T follicular helper cell (primary cell): ENCODE data around the gene ARMH3.

ENCODE experiments used
- DNase-seq: peaks from one replicate; pipeline ENCODE4 v3.0.0-alpha.2; 2020; ENCODE audit warnings: low read depth

ARMH3 gene

DNA sequence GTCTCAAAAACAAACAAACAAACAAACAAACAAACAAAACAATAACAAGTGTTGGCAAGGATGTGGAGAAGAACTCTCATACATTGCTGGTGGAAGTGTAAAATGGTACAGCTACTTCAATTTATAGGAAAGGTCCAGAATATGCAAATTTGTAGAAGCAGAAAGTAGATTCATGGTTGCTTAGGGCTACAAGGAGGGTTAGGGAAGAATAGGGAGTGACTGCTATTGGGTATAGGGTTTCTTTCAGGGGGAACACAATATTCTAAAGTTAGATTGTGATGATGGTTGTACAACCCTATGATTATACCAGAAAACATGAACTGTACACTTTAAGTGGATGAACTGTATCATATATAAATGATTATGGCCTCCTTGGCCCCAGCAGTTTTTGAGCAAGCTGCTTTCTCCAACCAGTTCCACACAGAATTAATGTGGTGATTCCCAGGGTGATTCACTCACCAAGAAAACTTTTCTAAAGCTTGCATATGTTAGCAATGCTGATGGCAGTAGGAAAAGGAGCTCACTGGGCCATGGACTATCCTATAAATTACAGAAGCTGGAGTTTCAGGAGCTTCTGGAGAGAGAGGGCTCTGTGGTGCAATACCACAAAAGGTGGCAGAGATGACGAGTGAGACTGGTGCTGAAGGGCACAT is 159.6 kb downstream of the ARMH3 start:
- no peak for DNase-seq

DNA sequence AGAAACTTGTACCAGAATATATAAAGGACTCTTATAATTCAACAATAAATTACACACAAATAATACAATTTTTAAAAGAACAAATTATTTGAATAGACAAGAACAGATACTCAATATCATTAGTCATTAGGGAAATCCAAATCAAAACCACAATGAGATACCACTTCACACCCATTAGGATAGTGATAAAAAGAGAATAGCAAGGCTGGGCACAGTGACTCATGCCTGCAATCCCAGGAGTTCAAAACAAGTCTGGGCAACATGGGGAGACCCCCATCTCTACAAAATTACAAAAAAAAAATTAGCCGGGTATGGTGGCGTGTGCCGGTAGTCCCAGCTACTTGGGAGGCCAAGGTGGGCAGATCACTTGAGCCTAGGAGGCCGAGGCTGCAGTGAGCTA is 160.2 kb downstream of the ARMH3 start:
- no peak for DNase-seq

- DNase-seq: no peak
Measured at GRCh38 chr10:101894742-101895141, 161.2 kb downstream of the ARMH3 start.

DNA sequence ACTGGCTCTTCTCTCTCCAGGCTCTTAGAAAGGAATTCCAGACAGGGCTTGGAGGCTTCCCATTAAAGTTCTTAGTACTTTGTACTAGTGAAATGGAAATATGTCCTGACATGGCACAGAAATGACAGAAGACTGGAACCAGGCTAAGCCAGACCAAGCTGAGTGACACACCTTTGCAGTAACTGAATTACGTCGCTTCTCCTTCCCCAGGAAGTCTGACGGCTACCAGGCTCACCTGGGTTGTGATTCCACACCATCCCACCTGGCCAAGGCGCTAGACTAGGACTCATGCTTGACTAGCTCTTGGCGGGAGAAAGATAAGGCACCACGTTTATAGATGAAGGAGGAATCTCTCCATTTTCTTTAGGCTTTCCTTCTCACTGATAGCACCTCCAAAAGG is 161.7 kb downstream of the ARMH3 start:
- DNase-seq: no peak

GRCh38 chr10:101893510-101894120 is 162.4 kb downstream of the ARMH3 start:
- DNase-seq: no peak

- no peak for DNase-seq
Measured at GRCh38 chr10:101892782-101893391, 163.1 kb downstream of the ARMH3 start.

GRCh38 chr10:101889256-101890210 is 166.4 kb downstream of the ARMH3 start:
- DNase-seq: peak; percentile 36

GRCh38 chr10:101888251-101888949 is 167.6 kb downstream of the ARMH3 start:
- no peak for DNase-seq

DNA sequence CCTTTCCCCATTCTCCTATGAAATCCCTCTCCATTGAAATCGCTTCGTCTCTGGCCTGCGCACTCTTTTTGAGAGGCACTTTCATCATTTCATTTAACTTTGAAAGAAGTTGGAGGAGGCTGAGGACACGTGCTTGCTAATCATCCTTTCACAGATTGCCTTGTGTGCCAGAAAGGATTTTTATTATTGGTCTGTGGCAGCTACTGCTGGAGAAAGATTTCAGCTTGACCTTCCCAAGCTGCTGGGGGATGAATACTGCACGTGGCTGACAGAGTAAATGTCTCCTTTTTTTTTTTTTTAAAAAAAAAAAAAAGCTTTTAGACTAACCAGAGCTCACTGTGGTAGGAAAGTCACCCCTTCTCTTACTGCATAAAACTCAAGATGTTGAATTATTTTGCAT is 168.2 kb downstream of the ARMH3 start:
- no peak for DNase-seq

GRCh38 chr10:101886521-101887312 is 169.3 kb downstream of the ARMH3 start:
- no peak for DNase-seq

GRCh38 chr10:101881036-101881774 is 174.8 kb downstream of the ARMH3 start:
- no peak for DNase-seq

DNA sequence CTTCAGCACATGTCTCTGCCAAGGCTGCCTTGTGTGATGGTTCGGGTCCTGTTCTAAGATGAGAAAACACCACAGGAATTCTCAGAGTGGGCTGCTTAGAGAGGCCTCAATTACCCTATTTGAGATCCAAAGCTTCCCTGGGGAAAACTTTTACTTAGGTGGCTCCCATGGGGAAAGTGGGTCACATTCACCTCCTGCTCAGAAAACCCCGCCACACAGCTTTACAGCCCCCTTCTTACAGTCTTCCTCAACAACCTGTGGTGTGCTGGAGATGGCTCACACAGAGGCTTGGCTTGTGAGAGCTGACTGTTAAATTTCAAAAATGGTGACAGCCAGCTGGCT is 175.8 kb downstream of the ARMH3 start:
- no peak for DNase-seq

DNA sequence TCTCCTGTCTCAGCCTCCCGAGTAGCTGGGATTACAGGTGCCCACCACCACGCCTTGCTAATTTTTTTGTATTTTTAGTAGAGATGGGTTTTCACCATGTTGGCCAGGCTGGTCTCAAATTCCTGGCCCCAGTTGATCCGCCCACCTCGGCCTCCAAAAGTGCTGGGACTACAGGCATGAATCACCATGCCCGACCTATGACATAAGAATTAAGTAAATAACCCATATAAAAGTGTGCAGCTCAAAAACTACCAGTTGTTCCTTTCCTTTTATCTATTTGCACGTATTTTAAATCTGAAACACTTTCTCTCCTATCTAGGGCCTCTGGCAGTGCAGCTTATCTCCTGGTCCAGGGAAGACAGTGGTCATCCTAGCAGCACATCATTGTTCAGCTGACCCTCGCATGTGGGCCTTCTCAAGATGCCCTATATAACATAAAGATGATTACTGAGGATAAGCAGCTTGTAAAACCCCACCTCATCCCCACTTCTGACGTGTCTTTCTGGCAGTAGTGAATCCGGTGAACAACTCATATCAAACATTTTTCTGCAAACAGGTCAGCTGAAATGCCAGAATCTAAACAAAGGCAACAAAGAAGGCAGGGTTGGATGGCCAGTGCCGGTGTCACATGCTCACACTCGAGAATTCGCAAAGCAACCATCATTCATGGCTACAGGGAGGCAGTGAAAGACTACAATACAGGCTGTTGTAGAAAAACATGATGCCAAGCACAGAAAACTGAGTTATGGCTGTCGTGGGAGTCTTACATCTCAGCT is 176.3 kb downstream of the ARMH3 start:
- no peak for DNase-seq

- no peak for DNase-seq
Measured at GRCh38 chr10:101878869-101879268, 177.1 kb downstream of the ARMH3 start.

GRCh38 chr10:101875068-101875688 is 180.8 kb downstream of the ARMH3 start:
- no peak for DNase-seq

DNA sequence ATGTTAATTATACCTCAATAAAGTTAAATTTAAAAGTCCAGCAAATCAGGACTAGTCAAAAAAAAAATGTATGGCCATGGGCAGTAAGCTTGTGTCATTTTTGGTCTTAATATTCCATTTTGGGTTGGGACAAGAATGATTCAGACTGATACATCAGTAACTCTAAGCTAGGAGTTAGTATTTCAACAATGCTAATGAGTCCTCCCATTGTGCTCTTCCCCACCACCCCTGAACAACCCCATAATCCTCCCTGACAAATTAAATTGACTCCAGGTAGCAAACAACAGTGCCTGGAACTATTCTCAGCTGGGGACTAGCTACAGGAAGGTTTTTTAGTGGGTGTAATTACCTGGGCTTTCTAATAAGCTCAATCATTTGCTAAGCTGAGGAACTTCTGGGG is 181.7 kb downstream of the ARMH3 start:
- no peak for DNase-seq

DNA sequence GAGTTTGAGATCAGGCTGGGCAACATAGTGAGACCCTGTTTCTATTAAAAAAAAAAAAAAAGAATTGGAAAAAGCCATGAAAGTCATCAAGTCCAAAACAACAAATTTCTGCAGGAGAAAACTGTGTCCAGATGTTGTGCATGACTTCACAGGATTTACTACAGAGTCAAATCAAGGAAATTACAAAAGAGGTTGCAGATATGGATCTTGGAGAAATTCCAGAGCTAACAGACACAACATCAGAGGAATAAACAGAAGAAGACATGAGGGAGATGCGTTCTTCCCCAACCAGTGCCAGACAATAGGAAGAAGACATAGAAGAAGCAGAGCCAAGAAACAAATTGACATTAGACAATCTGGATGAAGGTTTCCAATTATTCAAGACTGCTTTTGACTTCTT is 188.0 kb downstream of the ARMH3 start:
- no peak for DNase-seq

GRCh38 chr10:101859530-101859929 is 196.4 kb downstream of the ARMH3 start:
- no peak for DNase-seq
